ENCODE results near the gene SLC29A1. TPM values are rescaled to one million over a fixed set of nuclear protein-coding genes. Genes with fewer than 3 reads are reported as not detected.

Gene SLC29A1
- total RNA-seq, 2 donors from 2014 or later, result 18.5 to 58.9 TPM

DNA sequence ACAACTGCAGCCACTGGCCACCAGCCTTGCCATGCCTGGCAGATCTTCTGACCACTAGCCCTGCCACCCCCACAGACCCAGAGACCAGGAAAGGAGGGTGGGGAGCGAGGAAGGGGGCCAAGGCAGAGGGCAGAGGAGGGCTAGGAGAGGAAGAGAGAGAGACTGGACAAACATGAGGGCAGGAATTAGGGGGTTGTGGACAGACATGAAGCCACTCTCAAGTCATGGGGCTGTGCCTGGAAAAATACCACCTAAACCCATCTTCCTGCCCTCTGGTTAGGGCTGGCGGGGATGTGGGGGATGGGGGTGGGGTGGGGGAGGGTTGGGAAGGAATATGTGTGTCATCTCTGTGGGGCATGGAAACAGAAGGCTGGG is 1.4 kb upstream of the SLC29A1 start:
- intact Hi-C loops (cut with DNase I), result no loop called here
- no peak for DNase-seq (ENCODE audit: low spot score)
- H3K4me3 ChIP-seq, result no peak overlapping the region
- H3K27ac ChIP-seq, result peak overlapping the region; percentile 78 to 89
- TF ChIP-seq, protein P1, sequence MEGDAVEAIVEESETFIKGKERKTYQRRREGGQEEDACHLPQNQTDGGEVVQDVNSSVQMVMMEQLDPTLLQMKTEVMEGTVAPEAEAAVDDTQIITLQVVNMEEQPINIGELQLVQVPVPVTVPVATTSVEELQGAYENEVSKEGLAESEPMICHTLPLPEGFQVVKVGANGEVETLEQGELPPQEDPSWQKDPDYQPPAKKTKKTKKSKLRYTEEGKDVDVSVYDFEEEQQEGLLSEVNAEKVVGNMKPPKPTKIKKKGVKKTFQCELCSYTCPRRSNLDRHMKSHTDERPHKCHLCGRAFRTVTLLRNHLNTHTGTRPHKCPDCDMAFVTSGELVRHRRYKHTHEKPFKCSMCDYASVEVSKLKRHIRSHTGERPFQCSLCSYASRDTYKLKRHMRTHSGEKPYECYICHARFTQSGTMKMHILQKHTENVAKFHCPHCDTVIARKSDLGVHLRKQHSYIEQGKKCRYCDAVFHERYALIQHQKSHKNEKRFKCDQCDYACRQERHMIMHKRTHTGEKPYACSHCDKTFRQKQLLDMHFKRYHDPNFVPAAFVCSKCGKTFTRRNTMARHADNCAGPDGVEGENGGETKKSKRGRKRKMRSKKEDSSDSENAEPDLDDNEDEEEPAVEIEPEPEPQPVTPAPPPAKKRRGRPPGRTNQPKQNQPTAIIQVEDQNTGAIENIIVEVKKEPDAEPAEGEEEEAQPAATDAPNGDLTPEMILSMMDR (IDR thresholded peaks at IDR 0.05), result no peak
- no peak for TF ChIP-seq POLR2AphosphoS5 (IDR thresholded peaks at IDR 0.05)
- no peak for TF ChIP-seq POLR2A (IDR thresholded peaks at IDR 0.05)
- H3K36me3 ChIP-seq, result no peaks in the 10 kb centered on the region
- no peaks in the 10 kb centered on the region for H3K9me3 ChIP-seq
- WGBS, result 84% methylated on average over 2 of the region's 2 CpGs
- peaks cover 17% of the 10 kb centered on the region for H3K4me1 ChIP-seq (replicated peaks)
- H3K27me3 ChIP-seq (replicated peaks; ENCODE audit: insufficient read depth), result no peaks in the 10 kb centered on the region

DNA sequence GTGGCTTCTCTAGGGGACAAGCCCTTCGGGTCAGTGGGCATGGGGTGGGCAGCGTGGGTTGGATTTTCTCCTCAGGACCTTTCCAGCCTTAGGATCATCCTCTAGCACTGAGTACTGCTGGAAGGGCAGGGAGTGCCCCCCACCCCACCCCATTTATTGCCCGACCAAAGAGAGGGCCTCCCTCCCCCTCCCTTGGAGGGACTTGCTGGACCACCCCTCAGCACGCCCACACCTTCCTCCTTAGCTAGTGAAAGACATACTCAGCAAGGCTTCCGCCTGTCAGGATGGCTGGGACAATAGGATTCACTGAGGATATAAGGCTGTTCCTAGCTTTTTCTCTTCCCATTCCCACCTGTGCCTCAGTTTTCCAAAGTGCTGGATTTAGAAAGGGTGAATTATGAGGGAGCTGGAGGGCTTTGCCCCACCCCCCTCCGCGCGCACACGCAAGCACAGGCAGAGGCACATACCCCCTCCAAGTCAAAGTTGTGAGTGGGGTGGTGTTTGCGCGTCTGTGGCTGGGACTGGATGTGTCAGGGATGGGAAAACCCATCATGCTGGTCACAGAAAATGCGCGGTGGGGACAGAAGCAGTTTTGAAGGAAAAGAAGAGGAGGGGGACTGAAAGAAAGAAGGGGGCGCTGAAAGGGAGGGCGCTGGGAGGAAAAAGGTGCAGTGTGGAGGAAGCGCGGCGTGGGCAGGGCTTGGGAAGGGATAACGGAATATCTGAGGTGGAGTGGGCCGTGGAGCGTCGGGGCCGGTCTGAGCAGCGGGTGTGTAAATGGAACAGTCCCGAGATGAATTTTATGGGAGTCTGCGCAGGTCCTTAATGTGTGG is 693 bp upstream of the SLC29A1 start:
- TF ChIP-seq, protein P1 (IDR thresholded peaks at IDR 0.05), result no peak
- TF ChIP-seq POLR2AphosphoS5 (IDR thresholded peaks at IDR 0.05) (no peak), POLR2A (IDR thresholded peaks at IDR 0.05) (no peak)
- peaks cover 14% of the 10 kb centered on the region for H3K4me1 ChIP-seq (replicated peaks)
- DNase-seq (ENCODE audit: low spot score), result no peak
- no peaks in the 10 kb centered on the region for H3K36me3 ChIP-seq
- no peaks in the 10 kb centered on the region for H3K27me3 ChIP-seq (replicated peaks; ENCODE audit: insufficient read depth)
- peak overlapping the region; percentile 78 to 89 for H3K27ac ChIP-seq
- peak overlapping the region; percentile 54 to 55 for H3K4me3 ChIP-seq
- WGBS, result 26% methylated on average over 26 of the region's 26 CpGs
- intact Hi-C loops (cut with DNase I), result no loop called here
- no peaks in the 10 kb centered on the region for H3K9me3 ChIP-seq

DNA sequence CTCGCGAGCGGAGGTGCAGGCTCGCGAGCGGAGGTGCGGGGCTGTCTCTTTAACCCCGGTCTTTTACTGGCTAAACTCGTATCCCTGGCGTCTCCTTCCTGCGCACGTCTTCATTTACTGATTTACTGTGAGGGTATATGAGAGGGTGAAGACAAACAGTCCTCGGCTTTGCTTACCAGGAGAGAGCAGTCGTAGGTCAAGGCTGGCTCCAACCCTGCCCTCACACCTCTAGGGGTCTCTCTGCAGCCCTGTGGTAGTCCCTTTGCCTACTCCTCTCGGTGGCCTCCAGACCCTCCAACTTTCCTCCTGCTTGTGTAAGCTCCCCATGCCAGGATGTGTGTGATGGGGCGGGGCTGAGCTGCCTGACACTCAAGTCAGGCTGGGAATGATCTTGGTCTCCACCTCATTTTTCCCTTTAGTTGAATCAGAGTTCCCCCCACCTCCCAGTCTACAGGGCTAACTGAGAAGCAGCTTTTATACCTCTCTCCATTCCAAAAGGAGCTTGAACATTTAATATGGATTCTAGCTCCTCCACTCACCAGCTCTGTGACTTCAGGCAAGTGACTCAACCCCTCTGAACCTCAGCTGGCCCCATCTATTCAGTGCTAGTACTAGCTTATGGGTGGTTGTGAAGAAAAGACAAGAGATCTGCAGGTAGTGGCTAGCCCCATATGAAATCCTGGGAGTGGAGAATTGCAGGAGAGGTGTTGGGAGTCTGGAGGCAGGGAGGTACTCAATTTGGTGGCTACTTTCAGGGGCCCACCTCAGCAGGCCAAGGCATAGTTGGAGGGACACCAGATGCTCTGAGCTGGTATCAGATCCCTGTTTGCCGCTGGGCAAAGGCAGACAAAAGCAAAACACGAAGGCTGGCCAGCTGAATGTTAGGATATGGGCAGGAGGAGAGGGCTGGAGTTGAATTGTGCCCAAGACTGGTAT is 902 bp downstream of the SLC29A1 start:
- peaks cover 12% of the 10 kb centered on the region for H3K4me1 ChIP-seq (replicated peaks)
- intact Hi-C loops (cut with DNase I), result no loop called here

DNA sequence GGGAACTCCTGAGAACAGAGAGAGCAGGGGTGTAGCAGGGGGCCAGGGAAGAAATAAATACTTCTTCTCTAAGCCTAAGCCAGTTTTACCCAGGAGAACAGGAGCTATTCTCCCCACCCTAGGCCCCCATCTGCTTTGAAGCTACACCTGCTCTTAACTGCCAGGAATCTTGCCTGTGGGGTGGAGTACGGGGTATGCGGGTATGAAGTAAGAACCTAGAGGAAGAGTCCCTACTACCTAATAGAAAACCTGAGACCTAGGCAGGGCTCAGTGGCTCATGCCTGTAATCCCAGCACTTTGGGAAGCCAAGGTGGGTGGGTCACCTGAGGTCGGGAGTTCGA is 1.5 kb downstream of the SLC29A1 start:
- H3K9me3 ChIP-seq, result no peaks in the 10 kb centered on the region
- H3K27ac ChIP-seq, result no peak overlapping the region
- H3K36me3 ChIP-seq, result no peaks in the 10 kb centered on the region
- intact Hi-C loops (cut with DNase I), result no loop called here
- 88% methylated on average over 4 of the region's 4 CpGs for WGBS
- no peak overlapping the region for H3K4me3 ChIP-seq
- H3K4me1 ChIP-seq (replicated peaks), result peaks cover 12% of the 10 kb centered on the region
- no peak for DNase-seq (ENCODE audit: low spot score)
- no peak for TF ChIP-seq POLR2A (IDR thresholded peaks at IDR 0.05)
- TF ChIP-seq, protein P1 (IDR thresholded peaks at IDR 0.05), result no peak
- TF ChIP-seq POLR2AphosphoS5 (IDR thresholded peaks at IDR 0.05), result no peak
- no peaks in the 10 kb centered on the region for H3K27me3 ChIP-seq (replicated peaks; ENCODE audit: insufficient read depth)

More for the DNA sequence above, 902 bp downstream of the SLC29A1 start:
- TF ChIP-seq, protein P1 (IDR thresholded peaks at IDR 0.05), result no peak
- H3K27me3 ChIP-seq (replicated peaks; ENCODE audit: insufficient read depth), result no peaks in the 10 kb centered on the region
- no peak for DNase-seq (ENCODE audit: low spot score)
- H3K36me3 ChIP-seq, result no peaks in the 10 kb centered on the region
- H3K4me3 ChIP-seq, result peak overlapping the region; percentile 54 to 55
- WGBS, result 8% methylated on average over 18 of the region's 18 CpGs
- peak overlapping the region; percentile 78 to 89 for H3K27ac ChIP-seq
- H3K9me3 ChIP-seq, result no peaks in the 10 kb centered on the region

Data from prostate gland (tissue), 2 donors.